Osteoblast (primary cell): ENCODE results near the gene LHFPL6. TPM values are rescaled to one million over a fixed set of nuclear protein-coding genes. Genes with fewer than 3 reads are reported as not detected.

Source experiments
- DNase-seq: peaks from one replicate; pipeline ENCODE4 v3.0.0; 2011; ENCODE audit warnings: low spot score, mixed read lengths; ENCODE audit not compliant: insufficient read length; ENCODE audit errors: missing footprints
- H2AFZ ChIP-seq: 2 replicates; pipeline ENCODE4 v1.6.0; 2011; ENCODE audit warnings: mild to moderate bottlenecking, low read length
- H3K27ac ChIP-seq: 2 replicates; pipeline ENCODE4 v1.5.1; 2011; ENCODE audit warnings: mild to moderate bottlenecking, low read depth, low read length, moderate library complexity
- H3K27me3 ChIP-seq: 2 replicates; pipeline ENCODE4 v1.6.0; 2012; ENCODE audit warnings: mild to moderate bottlenecking, control low read depth, inconsistent platforms, low read length, moderate library complexity; ENCODE audit not compliant: insufficient read depth
- H3K36me3 ChIP-seq: 2 replicates; pipeline ENCODE4 v1.5.1; 2011; ENCODE audit warnings: mild to moderate bottlenecking, low read length, control low read depth, moderate library complexity; ENCODE audit not compliant: insufficient read depth
- H3K4me1 ChIP-seq: 2 replicates; pipeline ENCODE4 v1.5.1; 2011; ENCODE audit warnings: mild to moderate bottlenecking, low read length, control low read depth, moderate library complexity; ENCODE audit not compliant: insufficient read depth
- H3K4me2 ChIP-seq: 2 replicates; pipeline ENCODE4 v1.6.0; 2011; ENCODE audit warnings: mild to moderate bottlenecking, low read length; ENCODE audit not compliant: insufficient read depth
- H3K4me3 ChIP-seq: fragments of 200-600 bp; sonication (generic); 3 replicates; pipeline ENCODE4 v1.5.1; 2012; ENCODE audit warnings: mild to moderate bottlenecking, low read length, inconsistent platforms; ENCODE audit not compliant: insufficient read depth
- H3K79me2 ChIP-seq: 2 replicates; pipeline ENCODE4 v1.6.0; 2012; ENCODE audit warnings: mild to moderate bottlenecking, low read length, control low read depth, inconsistent platforms; ENCODE audit not compliant: insufficient read depth
- H3K9me3 ChIP-seq: 2 replicates; pipeline ENCODE4 v1.5.1; 2011; ENCODE audit warnings: low read depth, low read length, control low read depth
- H4K20me1 ChIP-seq: 2 replicates; pipeline ENCODE4 v1.6.0; 2012; ENCODE audit warnings: mild to moderate bottlenecking, low read length, control low read depth; ENCODE audit not compliant: insufficient read depth
- total RNA-seq: library from RNA; depleted of rRNA; stranded (reverse); fragments of >200 nt; gene quantifications from 2 replicates; pipeline ENCODE4 v1.2.3, GENCODE V29; 2012
- TF ChIP-seq, protein P1 (sequence below): IDR thresholded peaks from 2 replicates; pipeline ENCODE4 v1.5.1; 2011; ENCODE audit warnings: mild to moderate bottlenecking, low read depth, low read length, moderate library complexity; ENCODE audit errors: extremely low read depth

LHFPL6 gene
- total RNA-seq, 1 donor = 112 TPM

DNA sequence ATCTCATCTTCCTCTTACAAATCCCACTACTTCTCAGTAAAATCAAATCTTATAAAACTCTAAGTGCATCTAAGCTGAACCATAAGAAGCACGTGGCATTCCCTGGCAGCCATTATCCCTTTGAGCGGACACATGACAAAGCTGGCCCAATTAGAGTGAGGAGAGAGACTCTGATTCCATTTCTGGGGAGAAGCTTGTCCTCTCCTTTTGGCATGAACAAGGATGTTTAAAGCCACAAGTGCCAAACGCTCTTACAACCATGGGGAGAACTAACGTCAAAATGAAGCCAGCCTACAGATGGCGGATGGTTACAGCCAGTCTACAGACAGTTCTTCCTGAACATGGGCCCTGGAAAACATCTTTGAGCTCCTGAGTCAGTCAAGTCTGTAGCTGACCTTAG is 231.3 kb downstream of the LHFPL6 start:
- TF ChIP-seq, protein P1, sequence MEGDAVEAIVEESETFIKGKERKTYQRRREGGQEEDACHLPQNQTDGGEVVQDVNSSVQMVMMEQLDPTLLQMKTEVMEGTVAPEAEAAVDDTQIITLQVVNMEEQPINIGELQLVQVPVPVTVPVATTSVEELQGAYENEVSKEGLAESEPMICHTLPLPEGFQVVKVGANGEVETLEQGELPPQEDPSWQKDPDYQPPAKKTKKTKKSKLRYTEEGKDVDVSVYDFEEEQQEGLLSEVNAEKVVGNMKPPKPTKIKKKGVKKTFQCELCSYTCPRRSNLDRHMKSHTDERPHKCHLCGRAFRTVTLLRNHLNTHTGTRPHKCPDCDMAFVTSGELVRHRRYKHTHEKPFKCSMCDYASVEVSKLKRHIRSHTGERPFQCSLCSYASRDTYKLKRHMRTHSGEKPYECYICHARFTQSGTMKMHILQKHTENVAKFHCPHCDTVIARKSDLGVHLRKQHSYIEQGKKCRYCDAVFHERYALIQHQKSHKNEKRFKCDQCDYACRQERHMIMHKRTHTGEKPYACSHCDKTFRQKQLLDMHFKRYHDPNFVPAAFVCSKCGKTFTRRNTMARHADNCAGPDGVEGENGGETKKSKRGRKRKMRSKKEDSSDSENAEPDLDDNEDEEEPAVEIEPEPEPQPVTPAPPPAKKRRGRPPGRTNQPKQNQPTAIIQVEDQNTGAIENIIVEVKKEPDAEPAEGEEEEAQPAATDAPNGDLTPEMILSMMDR = no peak
- Histone ChIP-seq H3K9me3 (no peaks in the 10 kb centered on the region), H3K4me2 (no peak overlapping the region), H3K36me3 (no peaks in the 10 kb centered on the region), H2AFZ (no peak overlapping the region), H3K4me1 (no peaks in the 10 kb centered on the region), H3K27ac (no peak overlapping the region), H3K27me3 (no peaks in the 10 kb centered on the region), H3K4me3 (no peak overlapping the region), H4K20me1 (peaks cover 15% of the 10 kb centered on the region), H3K79me2 (peaks cover 5% of the 10 kb centered on the region)
- no peak for DNase-seq

DNA sequence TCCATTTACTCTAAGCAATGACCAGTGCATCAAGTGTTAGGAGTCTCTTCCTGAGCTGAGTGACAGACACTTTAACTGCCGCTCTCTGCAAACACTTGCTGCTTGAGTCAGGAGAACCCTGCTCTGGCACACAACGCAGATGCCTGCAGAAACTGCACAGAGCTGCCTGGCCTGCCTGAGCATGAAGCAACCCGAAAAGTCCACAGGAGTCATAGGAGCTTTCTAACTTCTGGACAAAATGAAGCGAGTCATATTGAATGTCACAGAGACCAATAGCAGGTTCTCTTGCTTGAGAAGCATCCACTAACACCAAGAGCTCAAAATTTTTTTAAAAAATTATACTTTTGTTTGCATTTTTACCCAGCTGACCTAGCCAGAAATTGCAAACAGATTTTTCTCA is 232.4 kb downstream of the LHFPL6 start:
- no peak overlapping the region for H3K27ac ChIP-seq
- H3K4me2 ChIP-seq = no peak overlapping the region
- peaks cover 15% of the 10 kb centered on the region for H4K20me1 ChIP-seq
- no peaks in the 10 kb centered on the region for H3K4me1 ChIP-seq
- peaks cover 5% of the 10 kb centered on the region for H3K79me2 ChIP-seq
- H3K27me3 ChIP-seq = no peaks in the 10 kb centered on the region
- H2AFZ ChIP-seq = no peak overlapping the region
- no peaks in the 10 kb centered on the region for H3K9me3 ChIP-seq
- H3K4me3 ChIP-seq = no peak overlapping the region
- TF ChIP-seq, protein P1 = no peak
- DNase-seq = peak; percentile 58
- no peaks in the 10 kb centered on the region for H3K36me3 ChIP-seq

DNA sequence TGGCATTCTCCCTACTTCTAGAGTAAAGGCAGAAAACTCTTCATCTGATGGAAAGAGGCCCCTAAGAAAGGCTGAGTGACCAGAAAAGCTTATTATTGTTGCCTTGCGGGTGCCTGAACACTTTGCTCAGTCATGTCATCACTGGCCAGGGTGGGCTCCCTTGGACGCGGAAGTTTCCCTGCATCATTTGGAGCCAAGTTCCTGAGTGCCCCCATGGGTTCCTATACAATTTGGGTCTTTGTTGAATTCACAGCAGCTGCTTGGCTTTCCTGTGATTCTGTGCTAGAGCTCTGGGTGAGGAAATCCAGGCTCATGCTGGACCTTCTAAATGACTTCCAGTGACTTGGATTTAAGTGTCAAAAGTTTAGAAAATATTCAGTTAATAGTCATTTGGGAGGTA is 232.9 kb downstream of the LHFPL6 start:
- peaks cover 15% of the 10 kb centered on the region for H4K20me1 ChIP-seq
- H3K4me1 ChIP-seq = peaks cover 3% of the 10 kb centered on the region
- no peaks in the 10 kb centered on the region for H3K27me3 ChIP-seq
- H3K27ac ChIP-seq = no peak overlapping the region
- H3K4me3 ChIP-seq = no peak overlapping the region
- H3K36me3 ChIP-seq = no peaks in the 10 kb centered on the region
- TF ChIP-seq, protein P1 = no peak
- DNase-seq = no peak
- H3K79me2 ChIP-seq = peaks cover 5% of the 10 kb centered on the region
- H2AFZ ChIP-seq = no peak overlapping the region
- no peak overlapping the region for H3K4me2 ChIP-seq
- H3K9me3 ChIP-seq = no peaks in the 10 kb centered on the region

DNA sequence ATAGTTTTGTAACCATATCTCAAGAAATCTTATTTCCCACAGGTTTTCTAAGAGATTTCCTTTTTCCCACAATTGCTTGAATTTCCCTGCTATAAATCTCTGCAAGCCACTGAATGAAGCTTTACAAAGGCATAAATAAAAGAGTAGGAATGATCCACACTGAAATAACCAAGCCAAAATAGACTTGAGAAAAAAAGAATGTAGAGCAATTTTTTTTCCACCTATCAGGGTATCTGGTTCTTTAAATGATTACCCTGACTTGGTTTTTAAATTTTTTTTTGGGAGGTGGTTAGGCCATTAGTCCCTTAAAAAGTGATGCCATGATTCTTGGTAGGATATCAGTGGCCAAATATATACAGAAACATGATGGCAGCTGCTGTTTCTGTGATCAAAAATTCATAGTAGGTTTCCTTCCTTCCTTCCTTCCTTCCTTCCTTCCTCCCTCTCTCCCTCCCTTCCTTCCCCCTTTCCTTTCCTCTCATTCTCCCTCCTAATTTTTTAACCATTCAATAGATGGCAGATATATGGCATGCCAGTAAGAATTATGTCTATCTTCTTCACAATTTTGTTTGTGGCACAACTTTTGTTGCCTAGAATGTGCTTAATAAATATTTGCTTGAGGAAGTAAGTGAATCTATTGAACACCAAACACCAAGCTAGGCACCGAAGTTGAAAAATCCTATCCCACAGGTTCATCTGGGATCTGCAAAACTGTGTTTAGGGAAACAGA is 233.7 kb downstream of the LHFPL6 start:
- no peak overlapping the region for H2AFZ ChIP-seq
- H3K27me3 ChIP-seq = no peaks in the 10 kb centered on the region
- H3K4me3 ChIP-seq = no peak overlapping the region
- no peaks in the 10 kb centered on the region for H3K9me3 ChIP-seq
- H4K20me1 ChIP-seq = peaks cover 15% of the 10 kb centered on the region
- peaks cover 8% of the 10 kb centered on the region for H3K4me1 ChIP-seq
- H3K27ac ChIP-seq = no peak overlapping the region
- H3K79me2 ChIP-seq = peaks cover 5% of the 10 kb centered on the region
- TF ChIP-seq, protein P1 = no peak
- DNase-seq = no peak
- H3K36me3 ChIP-seq = no peaks in the 10 kb centered on the region
- H3K4me2 ChIP-seq = no peak overlapping the region
